Breast epithelium (tissue), 3 donors: Measurements from ENCODE around the gene ASMTL.

Experiments
- POLR2A ChIP-seq: fragments of 450-650 bp; IDR thresholded peaks from one replicate; pipeline ENCODE4 v1.6.1; 2016; ENCODE audit warnings: antibody characterized with exemption, mild to moderate bottlenecking, moderate library complexity
- POLR2AphosphoS5 ChIP-seq, 3 donors: sonication (generic); formaldehyde crosslinking; IDR thresholded peaks; one replicate each; pipeline ENCODE4 v1.6.1; 2017; ENCODE audit warnings: antibody characterized with exemption in 3 of 3
- TF ChIP-seq, protein P1 (sequence below), 3 donors: fragments of 450-650 bp; IDR thresholded peaks; one replicate each; pipeline ENCODE4 v1.5.1; 2016 to 2017; ENCODE audit warnings: antibody characterized with exemption in 3 of 3, mild to moderate bottlenecking in 3 of 3, moderate library complexity in 3 of 3

- TF ChIP-seq, protein P1, sequence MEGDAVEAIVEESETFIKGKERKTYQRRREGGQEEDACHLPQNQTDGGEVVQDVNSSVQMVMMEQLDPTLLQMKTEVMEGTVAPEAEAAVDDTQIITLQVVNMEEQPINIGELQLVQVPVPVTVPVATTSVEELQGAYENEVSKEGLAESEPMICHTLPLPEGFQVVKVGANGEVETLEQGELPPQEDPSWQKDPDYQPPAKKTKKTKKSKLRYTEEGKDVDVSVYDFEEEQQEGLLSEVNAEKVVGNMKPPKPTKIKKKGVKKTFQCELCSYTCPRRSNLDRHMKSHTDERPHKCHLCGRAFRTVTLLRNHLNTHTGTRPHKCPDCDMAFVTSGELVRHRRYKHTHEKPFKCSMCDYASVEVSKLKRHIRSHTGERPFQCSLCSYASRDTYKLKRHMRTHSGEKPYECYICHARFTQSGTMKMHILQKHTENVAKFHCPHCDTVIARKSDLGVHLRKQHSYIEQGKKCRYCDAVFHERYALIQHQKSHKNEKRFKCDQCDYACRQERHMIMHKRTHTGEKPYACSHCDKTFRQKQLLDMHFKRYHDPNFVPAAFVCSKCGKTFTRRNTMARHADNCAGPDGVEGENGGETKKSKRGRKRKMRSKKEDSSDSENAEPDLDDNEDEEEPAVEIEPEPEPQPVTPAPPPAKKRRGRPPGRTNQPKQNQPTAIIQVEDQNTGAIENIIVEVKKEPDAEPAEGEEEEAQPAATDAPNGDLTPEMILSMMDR (IDR thresholded peaks at IDR 0.05) = no peak
- TF ChIP-seq POLR2A = no peak
- no peak for TF ChIP-seq POLR2AphosphoS5 (IDR thresholded peaks at IDR 0.05)
These were observed 51.8 kb downstream of the ASMTL start for GRCh38 chrX:1400742-1401471.
